Natural killer cell (primary cell): Measurements from ENCODE around the gene DHRS3. TPM values are rescaled to one million over a fixed set of nuclear protein-coding genes. Genes with fewer than 3 reads are reported as not detected.

Experiments used
- ATAC-seq, 3 donors: fragments of 150-1000 bp in 2 of 3; fragments of 200-7000 bp in 1 of 3; cut with Tn5 transposase; 1 replicate in 1 of 3; 2 replicates in 2 of 3; pipeline ENCODE4 v1.10.0; 2021; ENCODE audit warnings: mild to moderate bottlenecking in 2 of 3, moderate library complexity in 2 of 3
- DNase-seq, 2 donors: peaks; one replicate each; pipeline versions ENCODE4 v3.0.0 to v3.0.0-alpha.2; 2013 to 2021; ENCODE audit warnings: mixed read lengths in 1 of 2
- H3K27ac ChIP-seq: one replicate; pipeline ENCODE4 v1.5.1; 2013; ENCODE audit warnings: mild to moderate bottlenecking, low read length
- H3K27me3 ChIP-seq: one replicate; pipeline ENCODE4 v1.6.1; 2013; ENCODE audit warnings: low read length; ENCODE audit not compliant: control insufficient read depth, insufficient read depth
- H3K36me3 ChIP-seq: one replicate; pipeline ENCODE4 v1.6.1; 2013; ENCODE audit warnings: low read length; ENCODE audit not compliant: control insufficient read depth, insufficient read depth
- H3K4me1 ChIP-seq: one replicate; pipeline ENCODE4 v1.6.1; 2013; ENCODE audit warnings: low read length; ENCODE audit not compliant: control insufficient read depth, insufficient read depth
- H3K4me3 ChIP-seq: one replicate; pipeline ENCODE4 v1.5.1; 2013; ENCODE audit warnings: low read length
- H3K9me3 ChIP-seq: one replicate; pipeline ENCODE4 v1.6.1; 2013; ENCODE audit warnings: low read length; ENCODE audit not compliant: control insufficient read depth, insufficient read depth
- H3K27ac Mint-ChIP-seq, 2 donors: one replicate each; pipeline ENCODE4 v1.8.0; 2022; ENCODE audit warnings: mild to moderate bottlenecking in 2 of 2, mixed read lengths in 2 of 2, moderate library complexity in 1 of 2
- H3K27me3 Mint-ChIP-seq, 2 donors: one replicate each; pipeline ENCODE4 v1.8.0; 2022; ENCODE audit warnings: low read depth in 2 of 2, mixed read lengths in 2 of 2
- H3K36me3 Mint-ChIP-seq: one replicate; pipeline ENCODE4 v1.8.0; 2022; ENCODE audit warnings: mixed read lengths
- H3K4me1 Mint-ChIP-seq, 2 donors: one replicate each; pipeline ENCODE4 v1.8.0; 2022; ENCODE audit warnings: mixed read lengths in 2 of 2
- H3K4me3 Mint-ChIP-seq: one replicate; pipeline ENCODE4 v1.8.0; 2022; ENCODE audit warnings: mild to moderate bottlenecking, moderate library complexity, mixed read lengths
- H3K9me3 Mint-ChIP-seq, 2 donors: one replicate each; pipeline ENCODE4 v1.8.0; 2022; ENCODE audit warnings: mixed read lengths in 2 of 2
- WGBS: methylation state at CpG from one replicate; pipeline ENCODE4 v1.1.7; 2013; ENCODE audit warnings: missing lambda C conversion rate; ENCODE audit not compliant: insufficient coverage; 5-methylcytosine and 5-hydroxymethylcytosine counted together
- intact Hi-C: fragments of 100-400 bp; cut with micrococcal nuclease; formaldehyde crosslinking; loops from one replicate; pipeline ENCODE4 v1.14.2; 2022
- total RNA-seq, 4 donors: library from RNA; stranded (reverse); fragments of 120-200 nt in 1 of 4; gene quantifications; one replicate each; pipeline versions ENCODE4 v1.2.3 to v1.2.4, GENCODE V29; 2013 to 2022
- TF ChIP-seq, protein P1 (sequence below): fragments of 200-600 bp; IDR thresholded peaks from one replicate; pipeline ENCODE4 v1.8.0; 2022; ENCODE audit warnings: antibody characterized with exemption

DHRS3 gene
- total RNA-seq, 3 donors from 2014 or later (not counting 1 experiment from before 2014, with no cell fraction given), result 106 to 175 (median 153) TPM

GRCh38 chr1:12618661-12618964, 603 bp upstream of the DHRS3 start:
- peak overlapping the region; percentile 58 for H3K4me3 ChIP-seq
- Mint-ChIP-seq H3K27ac (peak overlapping the region; percentile 96 to 97), H3K27me3 (no peaks in the 10 kb centered on the region)

DNA sequence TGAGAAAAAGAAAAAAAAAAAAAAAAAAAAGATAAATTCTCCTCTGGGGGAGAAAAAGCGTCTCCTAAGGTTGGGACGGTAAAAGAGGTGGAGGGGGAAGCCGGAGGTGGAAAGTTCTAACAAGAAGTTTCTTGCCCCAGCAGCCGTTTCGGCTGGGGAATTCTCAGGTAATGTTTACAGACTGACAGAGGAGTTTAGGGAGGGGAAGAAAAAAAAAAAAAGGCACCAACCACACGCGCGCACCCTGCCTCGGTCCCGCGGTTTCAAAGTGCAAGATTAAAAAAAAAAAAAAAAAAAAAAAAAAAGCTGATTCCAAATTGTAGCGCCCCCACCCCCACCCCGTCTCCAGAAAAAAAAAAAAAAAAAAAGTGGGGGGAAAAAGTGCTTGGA, 504 bp downstream of the DHRS3 start:
- DNase-seq, result peak in 1 of 2 donors; percentile 88
- 0% methylated on average over 5 of the region's 13 CpGs for WGBS
- H3K4me3 Mint-ChIP-seq, result peak overlapping the region; percentile 100
- no peaks in the 10 kb centered on the region for H3K27me3 Mint-ChIP-seq
- Histone ChIP-seq H3K9me3 (no peaks in the 10 kb centered on the region), H3K27me3 (no peaks in the 10 kb centered on the region), H3K36me3 (peaks cover 1% of the 10 kb centered on the region), H3K4me1 (peaks cover 77% of the 10 kb centered on the region), H3K4me3 (peak overlapping the region; percentile 58), H3K27ac (peak overlapping the region; percentile 66)
- no peaks in the 10 kb centered on the region for H3K9me3 Mint-ChIP-seq
- no peaks in the 10 kb centered on the region for H3K36me3 Mint-ChIP-seq
- peak; percentile 13 to 40 (median 24) for ATAC-seq
- peaks cover 68 to 81% of the 10 kb centered on the region in 2 donors for H3K4me1 Mint-ChIP-seq
- intact Hi-C loops, result no loop called here
- TF ChIP-seq, protein P1, sequence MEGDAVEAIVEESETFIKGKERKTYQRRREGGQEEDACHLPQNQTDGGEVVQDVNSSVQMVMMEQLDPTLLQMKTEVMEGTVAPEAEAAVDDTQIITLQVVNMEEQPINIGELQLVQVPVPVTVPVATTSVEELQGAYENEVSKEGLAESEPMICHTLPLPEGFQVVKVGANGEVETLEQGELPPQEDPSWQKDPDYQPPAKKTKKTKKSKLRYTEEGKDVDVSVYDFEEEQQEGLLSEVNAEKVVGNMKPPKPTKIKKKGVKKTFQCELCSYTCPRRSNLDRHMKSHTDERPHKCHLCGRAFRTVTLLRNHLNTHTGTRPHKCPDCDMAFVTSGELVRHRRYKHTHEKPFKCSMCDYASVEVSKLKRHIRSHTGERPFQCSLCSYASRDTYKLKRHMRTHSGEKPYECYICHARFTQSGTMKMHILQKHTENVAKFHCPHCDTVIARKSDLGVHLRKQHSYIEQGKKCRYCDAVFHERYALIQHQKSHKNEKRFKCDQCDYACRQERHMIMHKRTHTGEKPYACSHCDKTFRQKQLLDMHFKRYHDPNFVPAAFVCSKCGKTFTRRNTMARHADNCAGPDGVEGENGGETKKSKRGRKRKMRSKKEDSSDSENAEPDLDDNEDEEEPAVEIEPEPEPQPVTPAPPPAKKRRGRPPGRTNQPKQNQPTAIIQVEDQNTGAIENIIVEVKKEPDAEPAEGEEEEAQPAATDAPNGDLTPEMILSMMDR, result no peak
- peak overlapping the region; percentile 96 to 97 for H3K27ac Mint-ChIP-seq

More at GRCh38 chr1:12618661-12618964, 603 bp upstream of the DHRS3 start:
- Histone ChIP-seq H3K27ac (peak overlapping the region; percentile 68), H3K9me3 (no peaks in the 10 kb centered on the region), H3K4me1 (peaks cover 70% of the 10 kb centered on the region), H3K36me3 (no peaks in the 10 kb centered on the region), H3K27me3 (no peaks in the 10 kb centered on the region)
- TF ChIP-seq, protein P1, result no peak
- Mint-ChIP-seq H3K36me3 (no peaks in the 10 kb centered on the region), H3K4me1 (peaks cover 56 to 69% of the 10 kb centered on the region in 2 donors), H3K4me3 (peak overlapping the region; percentile 100), H3K9me3 (no peaks in the 10 kb centered on the region)
- intact Hi-C loops, result loop anchor here (1.0 to 2.0 kb wide), 3 partner anchors 17 to 180 kb away; no protein-coding TSS in a partner anchor
- 2% methylated on average over 6 of the region's 6 CpGs for WGBS
- ATAC-seq (no peak), DNase-seq (no peak)

GRCh38 chr1:12616709-12617373, 1.2 kb downstream of the DHRS3 start:
- Mint-ChIP-seq H3K4me1 (peaks cover 72 to 86% of the 10 kb centered on the region in 2 donors), H3K36me3 (no peaks in the 10 kb centered on the region)
- ATAC-seq, result no peak

More at GRCh38 chr1:12616709-12617373, 1.2 kb downstream of the DHRS3 start:
- Mint-ChIP-seq H3K27me3 (no peaks in the 10 kb centered on the region), H3K4me3 (peak overlapping the region; percentile 100), H3K9me3 (no peaks in the 10 kb centered on the region), H3K27ac (peak overlapping the region; percentile 96 to 97)
- TF ChIP-seq, protein P1, result no peak
- Histone ChIP-seq H3K9me3 (no peaks in the 10 kb centered on the region), H3K4me3 (peak overlapping the region; percentile 58), H3K27ac (peak overlapping the region; percentile 66), H3K4me1 (peaks cover 76% of the 10 kb centered on the region), H3K36me3 (peaks cover 6% of the 10 kb centered on the region), H3K27me3 (no peaks in the 10 kb centered on the region)
- intact Hi-C loops, result no loop called here
- peak in 1 of 2 donors; percentile 55 for DNase-seq
- WGBS, result 1% methylated on average over 53 of the region's 53 CpGs
